HepG2 (cell line): ENCODE results near the gene UTP4. TPM values are rescaled to one million over a fixed set of nuclear protein-coding genes. Genes with fewer than 3 reads are reported as not detected.

Source experiments
- BRF2 ChIP-seq: sonication (generic); formaldehyde crosslinking; IDR thresholded peaks from 2 replicates; pipeline ENCODE4 v1.8.1; 2022; ENCODE audit warnings: mild to moderate bottlenecking, missing genetic modification reagents
- EED ChIP-seq: sonication (generic); formaldehyde crosslinking; IDR thresholded peaks from 2 replicates; pipeline ENCODE4 v1.5.0; 2020; ENCODE audit warnings: mild to moderate bottlenecking, missing genetic modification reagents
- EHMT2 ChIP-seq: fragments of 200-600 bp; sonication (generic); IDR thresholded peaks from 2 replicates; pipeline ENCODE4 v1.7.0; 2017; ENCODE audit warnings: antibody characterized with exemption, low read depth, low read length, borderline replicate concordance
- FOXA3 ChIP-seq: IDR thresholded peaks from 2 replicates; pipeline ENCODE4 v1.6.1; 2016; ENCODE audit warnings: missing genetic modification reagents, missing compliant biosample characterization
- HMG20A ChIP-seq: IDR thresholded peaks from 2 replicates; pipeline ENCODE4 v1.6.1; 2016; ENCODE audit warnings: borderline replicate concordance
- HOXA5 ChIP-seq: sonication (generic); formaldehyde crosslinking; IDR thresholded peaks from 2 replicates; pipeline ENCODE4 v1.4.0; 2020; ENCODE audit warnings: missing genetic modification reagents
- ISL2 ChIP-seq: sonication (generic); formaldehyde crosslinking; IDR thresholded peaks from 2 replicates; pipeline ENCODE4 v1.5.0; 2020; ENCODE audit warnings: missing genetic modification reagents
- NFIB ChIP-seq: sonication (generic); formaldehyde crosslinking; IDR thresholded peaks from 2 replicates; pipeline ENCODE4 v1.9.0; 2021; ENCODE audit warnings: missing genetic modification reagents, mild to moderate bottlenecking, borderline replicate concordance
- NFRKB ChIP-seq: fragments of 450-650 bp; IDR thresholded peaks from 2 replicates; pipeline ENCODE4 v1.6.1; 2017
- NFYB ChIP-seq: sonication (generic); formaldehyde crosslinking; IDR thresholded peaks from 2 replicates; pipeline ENCODE4 v1.4.0; 2020; ENCODE audit warnings: missing genetic modification reagents
- NR2F6 ChIP-seq, 2 experiments: IDR thresholded peaks; 2 replicates each; pipeline ENCODE4 v1.6.1; 2016; ENCODE audit warnings: antibody characterized with exemption in 1 of 2, mild to moderate bottlenecking in 1 of 2
- PHB2 ChIP-seq: fragments of 450-650 bp; IDR thresholded peaks from 2 replicates; pipeline ENCODE4 v1.6.1; 2018; ENCODE audit not compliant: partially characterized antibody
- RCOR2 ChIP-seq: IDR thresholded peaks from 2 replicates; pipeline ENCODE4 v1.6.1; 2016; ENCODE audit warnings: missing biosample characterization, missing genetic modification reagents
- SALL1 ChIP-seq: sonication (generic); formaldehyde crosslinking; IDR thresholded peaks from 2 replicates; pipeline ENCODE4 v1.8.0; 2022; ENCODE audit warnings: mild to moderate bottlenecking, missing genetic modification reagents
- SMAD9 ChIP-seq: sonication (generic); formaldehyde crosslinking; IDR thresholded peaks from 2 replicates; pipeline ENCODE4 v1.5.1; 2020; ENCODE audit warnings: mild to moderate bottlenecking, missing genetic modification reagents
- SOX13 ChIP-seq, 3 experiments: fragments of 450-650 bp in 1 of 3; sonication (generic) in 1 of 3; formaldehyde crosslinking in 1 of 3; IDR thresholded peaks in 2 of 3; conservative IDR thresholded peaks in 1 of 3; 2 replicates each; pipeline versions ENCODE4 v1.5.0 to v1.6.1; 2016 to 2020; ENCODE audit warnings: antibody characterized with exemption in 1 of 3, mild to moderate bottlenecking in 1 of 3, missing compliant biosample characterization in 1 of 3, missing genetic modification reagents in 1 of 3, moderate library complexity in 1 of 3
- SP4 ChIP-seq: sonication (generic); formaldehyde crosslinking; IDR thresholded peaks from 2 replicates; pipeline ENCODE4 v1.8.1; 2023; ENCODE audit warnings: mild to moderate bottlenecking, missing genetic modification reagents
- ZBTB49 ChIP-seq: sonication (generic); formaldehyde crosslinking; IDR thresholded peaks from 2 replicates; pipeline ENCODE4 v1.4.0; 2020; ENCODE audit warnings: missing genetic modification reagents, borderline replicate concordance
- ZIK1 ChIP-seq: sonication (generic); formaldehyde crosslinking; IDR thresholded peaks from 2 replicates; pipeline ENCODE4 v1.5.0; 2020; ENCODE audit warnings: mild to moderate bottlenecking, low read depth, missing genetic modification reagents, borderline replicate concordance
- ZNF34 ChIP-seq: sonication (generic); formaldehyde crosslinking; IDR thresholded peaks from 2 replicates; pipeline ENCODE4 v1.4.0; 2020; ENCODE audit warnings: mild to moderate bottlenecking, missing genetic modification reagents, borderline replicate concordance
- ZNF510 ChIP-seq: sonication (generic); formaldehyde crosslinking; IDR thresholded peaks from 2 replicates; pipeline ENCODE4 v1.4.0; 2020; ENCODE audit warnings: low read depth, mild to moderate bottlenecking, missing genetic modification reagents
- ZNF790 ChIP-seq: sonication (generic); formaldehyde crosslinking; IDR thresholded peaks from 2 replicates; pipeline ENCODE4 v1.8.0; 2022; ENCODE audit warnings: missing genetic modification reagents, mild to moderate bottlenecking, borderline replicate concordance
- polyA plus RNA-seq, 8 experiments: library from polyadenylated mRNA; depleted of rRNA in 3 of 8; stranded (reverse) in 7 of 8; unstranded in 1 of 8; fragments of >200 nt; fragmentation: Illumina TruSeq in 4 of 8; extraction: Trizol in 4 of 8; gene quantifications; 2 replicates each; pipeline versions ENCODE4 v1.2.1 to v1.2.3, GENCODE V29; 2011 to 2016; ENCODE audit warnings: low read depth in 4 of 8, missing spikeins in 1 of 8, mixed read lengths in 1 of 8; ENCODE audit not compliant: insufficient read depth in 1 of 8
- total RNA-seq, 5 experiments: library from RNA; depleted of rRNA; stranded (reverse); fragments of >200 nt; fragmentation: Illumina TruSeq; extraction: Trizol; gene quantifications; 2 replicates each; pipeline ENCODE4 v1.2.3, GENCODE V29; 2016; ENCODE audit warnings: low read depth in 1 of 5
- TF ChIP-seq, protein P1 (sequence below): sonication (generic); formaldehyde crosslinking; conservative IDR thresholded peaks from 2 replicates; pipeline ENCODE4 v1.4.0; 2020; ENCODE audit warnings: mild to moderate bottlenecking, missing genetic modification reagents, moderate library complexity

The UTP4 gene
- total and polyA plus RNA-seq, 2 of the 13 experiments (the other 11 are each of a cell fraction or from before 2014, with no cell fraction given): 30.0 to 85.8 TPM

DNA sequence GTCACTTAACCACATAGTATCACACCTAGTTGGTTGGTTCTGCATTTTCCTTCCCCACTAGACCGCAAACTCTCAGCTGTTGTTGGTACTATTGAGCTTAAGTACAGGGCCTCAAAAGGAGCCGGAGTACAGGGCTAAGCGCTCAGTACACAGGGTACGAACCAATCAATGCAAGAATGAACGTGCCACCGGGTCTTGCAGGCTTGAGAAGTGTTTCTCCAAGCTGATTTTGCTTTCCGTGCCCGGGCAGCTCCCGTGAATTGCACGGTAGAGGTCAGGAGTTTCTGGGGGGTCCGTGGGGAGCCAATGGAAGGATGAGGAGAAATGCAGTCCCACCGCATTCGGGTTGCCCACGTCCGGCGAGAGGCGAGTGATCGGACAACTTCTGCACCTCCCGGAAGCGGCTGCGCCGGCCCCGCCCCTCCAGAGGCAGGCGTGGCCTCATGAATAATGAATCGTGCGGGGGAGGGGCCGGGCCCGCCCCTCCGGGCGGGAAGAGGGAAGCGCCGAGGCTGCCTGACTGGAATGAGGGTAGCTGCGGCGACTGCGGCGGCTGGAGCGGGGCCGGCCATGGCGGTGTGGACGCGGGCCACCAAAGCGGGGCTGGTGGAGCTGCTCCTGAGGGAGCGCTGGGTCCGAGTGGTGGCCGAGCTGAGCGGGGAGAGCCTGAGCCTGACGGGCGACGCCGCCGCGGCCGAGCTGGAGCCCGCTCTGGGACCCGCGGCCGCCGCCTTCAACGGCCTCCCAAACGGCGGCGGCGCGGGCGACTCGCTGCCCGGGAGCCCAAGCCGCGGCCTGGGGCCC lies 54.4 kb downstream of the UTP4 start, which contains the start of gene SNTB2 (continued):
- TF ChIP-seq BRF2 (CRISPR knock-in tag) (peak; percentile 80), PHB2 (no peak), NR2F6 (IDR thresholded peaks at IDR 0.05) (no peak), NR2F6 (CRISPR knock-in tag; IDR thresholded peaks at IDR 0.05) (peak; percentile 28; the same call in 1 of the 2 replicates), NFIB (CRISPR knock-in tag) (no peak), EED (CRISPR knock-in tag) (peak; percentile 76), NFRKB (no peak), ZNF34 (CRISPR knock-in tag) (0 out of 2 replicates have a peak, but pooled peaks have one; percentile 7), SMAD9 (CRISPR knock-in tag) (peak; percentile 76; the same call in 1 of the 2 replicates), SOX13 (IDR thresholded peaks at IDR 0.05) (no peak), SOX13 (CRISPR knock-in tag; conservative IDR thresholded peaks at IDR 0.05 in 1 of 2, IDR thresholded peaks at IDR 0.05 in 1 of 2) (peak in 1 of 2 experiments; percentile 68; a peak in 2 of 4 replicates), ZBTB49 (no peak), SP4 (peak; percentile 97), ISL2 (CRISPR knock-in tag) (peak; percentile 41; the same call in 1 of the 2 replicates), EHMT2 (no peak), RCOR2 (CRISPR knock-in tag) (peak; percentile 20; the same call in 1 of the 2 replicates), SALL1 (CRISPR knock-in tag) (peak; percentile 84), HOXA5 (CRISPR knock-in tag) (peak; percentile 94), ZNF790 (CRISPR knock-in tag) (no peak), ZIK1 (0 out of 2 replicates have a peak, but pooled peaks have one; percentile 44), NFYB (CRISPR knock-in tag) (peak; percentile 40), ZNF510 (CRISPR knock-in tag) (peak; percentile 80), FOXA3 (peak; percentile 23), HMG20A (CRISPR knock-in tag) (no peak)
- TF ChIP-seq, protein P1, sequence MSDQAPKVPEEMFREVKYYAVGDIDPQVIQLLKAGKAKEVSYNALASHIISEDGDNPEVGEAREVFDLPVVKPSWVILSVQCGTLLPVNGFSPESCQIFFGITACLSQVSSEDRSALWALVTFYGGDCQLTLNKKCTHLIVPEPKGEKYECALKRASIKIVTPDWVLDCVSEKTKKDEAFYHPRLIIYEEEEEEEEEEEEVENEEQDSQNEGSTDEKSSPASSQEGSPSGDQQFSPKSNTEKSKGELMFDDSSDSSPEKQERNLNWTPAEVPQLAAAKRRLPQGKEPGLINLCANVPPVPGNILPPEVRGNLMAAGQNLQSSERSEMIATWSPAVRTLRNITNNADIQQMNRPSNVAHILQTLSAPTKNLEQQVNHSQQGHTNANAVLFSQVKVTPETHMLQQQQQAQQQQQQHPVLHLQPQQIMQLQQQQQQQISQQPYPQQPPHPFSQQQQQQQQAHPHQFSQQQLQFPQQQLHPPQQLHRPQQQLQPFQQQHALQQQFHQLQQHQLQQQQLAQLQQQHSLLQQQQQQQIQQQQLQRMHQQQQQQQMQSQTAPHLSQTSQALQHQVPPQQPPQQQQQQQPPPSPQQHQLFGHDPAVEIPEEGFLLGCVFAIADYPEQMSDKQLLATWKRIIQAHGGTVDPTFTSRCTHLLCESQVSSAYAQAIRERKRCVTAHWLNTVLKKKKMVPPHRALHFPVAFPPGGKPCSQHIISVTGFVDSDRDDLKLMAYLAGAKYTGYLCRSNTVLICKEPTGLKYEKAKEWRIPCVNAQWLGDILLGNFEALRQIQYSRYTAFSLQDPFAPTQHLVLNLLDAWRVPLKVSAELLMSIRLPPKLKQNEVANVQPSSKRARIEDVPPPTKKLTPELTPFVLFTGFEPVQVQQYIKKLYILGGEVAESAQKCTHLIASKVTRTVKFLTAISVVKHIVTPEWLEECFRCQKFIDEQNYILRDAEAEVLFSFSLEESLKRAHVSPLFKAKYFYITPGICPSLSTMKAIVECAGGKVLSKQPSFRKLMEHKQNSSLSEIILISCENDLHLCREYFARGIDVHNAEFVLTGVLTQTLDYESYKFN (CRISPR knock-in tag): peak; percentile 64
